HCT116 (cell line): ENCODE data around the gene KIN. TPM values are rescaled to one million over a fixed set of nuclear protein-coding genes. Genes with fewer than 3 reads are reported as not detected.

Source experiments
- ATAC-seq: fragments of 200-7000 bp; cut with Tn5 transposase; 2 replicates; pipeline ENCODE4 v1.9.1; 2020; ENCODE audit warnings: mild to moderate bottlenecking, moderate library complexity
- BruUV-seq: library from RNA; stranded (reverse); fragments of 400-500 nt; replicated peaks from 2 replicates; lab custom pipeline; 2021; lab: Mats Ljungman, UMichigan
- CTCF ChIA-PET: fragments of 300-600 bp; sonication (Branson Sonifier 250); formaldehyde crosslinking; loops from one replicate; lab custom pipeline; 2021; ENCODE audit warnings: antibody characterized with exemption; lab: Charles Lee
- POLR2A ChIA-PET: fragments of 300-600, 350-600 bp; sonication (Branson Sonifier 250); formaldehyde crosslinking; loops from one replicate; lab custom pipeline; 2021; ENCODE audit warnings: antibody characterized with exemption; lab: Charles Lee
- RAD21 ChIA-PET, 2 experiments: fragments of 300-600 bp; sonication (Branson Sonifier 250); formaldehyde crosslinking; loops; one replicate each; lab custom pipeline; 2023; ENCODE audit warnings: low total read pairs in 2 of 2; ENCODE audit not compliant: uncharacterized antibody in 2 of 2, unreplicated experiment in 2 of 2, low non-redundant PET in 1 of 2; lab: Charles Lee
- DNase-seq: peaks from one replicate; pipeline ENCODE4 v3.0.0-alpha.2; 2010; ENCODE audit warnings: low read depth, low spot score
- H2AFZ ChIP-seq: fragments of 200-600 bp; shearing (Covaris generic), sonication (generic); 2 replicates; pipeline ENCODE4 v1.6.1; 2017; ENCODE audit warnings: low read depth, mixed run types, mixed read lengths, antibody characterized with exemption, low read length; ENCODE audit not compliant: poor library complexity, severe bottlenecking
- H3K27ac ChIP-seq: 2 replicates; pipeline ENCODE4 v1.5.1; 2012; ENCODE audit warnings: low read depth, low read length
- H3K27me3 ChIP-seq: fragments of 200-600 bp; sonication (generic); 2 replicates; pipeline ENCODE4 v1.6.1; 2016; ENCODE audit warnings: mixed run types, low read length, mixed read lengths; ENCODE audit not compliant: insufficient read depth
- H3K36me3 ChIP-seq, 2 experiments: fragments of 200-500 bp in 1 of 2; fragments of 200-600 bp in 1 of 2; sonication (Bioruptor generic) in 1 of 2; sonication (generic) in 1 of 2; 2 replicates each; pipeline versions ENCODE4 v1.5.1 to v1.6.1; 2014 to 2016; ENCODE audit warnings: low read length in 2 of 2, inconsistent platforms in 1 of 2, mixed read lengths in 1 of 2, mixed run types in 1 of 2; ENCODE audit not compliant: insufficient read depth in 2 of 2, control insufficient read depth in 1 of 2
- H3K4me1 ChIP-seq, 2 experiments: fragments of 200-600 bp in 1 of 2; sonication (generic) in 1 of 2; 2 replicates each; pipeline versions ENCODE4 v1.5.1 to v1.6.1; 2012 to 2017; ENCODE audit warnings: low read length in 2 of 2, inconsistent platforms in 1 of 2, mild to moderate bottlenecking in 1 of 2, mixed read lengths in 1 of 2, mixed run types in 1 of 2, moderate library complexity in 1 of 2; ENCODE audit not compliant: insufficient read depth in 2 of 2, control insufficient read depth in 1 of 2
- H3K4me2 ChIP-seq: fragments of 200-600 bp; sonication (generic); 2 replicates; pipeline ENCODE4 v1.6.1; 2017; ENCODE audit warnings: mixed run types, low read length, mixed read lengths
- H3K4me3 ChIP-seq, 2 experiments: fragments of 200-600 bp in 1 of 2; sonication (generic) in 1 of 2; replicated peaks in 1 of 2; 2 replicates each; pipeline ENCODE4 v1.5.1; 2011 to 2016; ENCODE audit warnings: low read length in 2 of 2, control low read depth in 1 of 2, low read depth in 1 of 2, mild to moderate bottlenecking in 1 of 2, mixed read lengths in 1 of 2, mixed run types in 1 of 2
- H3K79me2 ChIP-seq: fragments of 200-600 bp; sonication (generic); 2 replicates; pipeline ENCODE4 v1.6.1; 2017; ENCODE audit warnings: mild to moderate bottlenecking, mixed run types, low read length, moderate library complexity, mixed read lengths; ENCODE audit not compliant: insufficient read depth
- H3K9ac ChIP-seq: fragments of 200-600 bp; sonication (generic); 2 replicates; pipeline ENCODE4 v1.6.1; 2016; ENCODE audit warnings: low read length, mixed read lengths
- H3K9me2 ChIP-seq: fragments of 200-600 bp; sonication (generic), shearing (Covaris generic); 2 replicates; pipeline ENCODE4 v1.6.1; 2017; ENCODE audit warnings: mixed run types, mild to moderate bottlenecking, moderate library complexity; ENCODE audit not compliant: insufficient read depth
- H3K9me3 ChIP-seq, 2 experiments: fragments of 200-500 bp in 1 of 2; fragments of 200-600 bp in 1 of 2; sonication (Bioruptor generic) in 1 of 2; sonication (generic) in 1 of 2; 2 replicates each; pipeline ENCODE4 v1.6.1; 2014 to 2017; ENCODE audit warnings: low read length in 2 of 2, mixed read lengths in 2 of 2, inconsistent platforms in 1 of 2, low read depth in 1 of 2, mild to moderate bottlenecking in 1 of 2, mixed run types in 1 of 2, moderate library complexity in 1 of 2; ENCODE audit not compliant: control insufficient read depth in 1 of 2, insufficient read depth in 1 of 2
- H4K20me1 ChIP-seq: fragments of 200-600 bp; sonication (generic), shearing (Covaris generic); 2 replicates; pipeline ENCODE4 v1.6.1; 2017; ENCODE audit warnings: mixed run types, mild to moderate bottlenecking, moderate library complexity; ENCODE audit not compliant: insufficient read depth
- CEBPB ChIP-seq: IDR thresholded peaks from 2 replicates; pipeline ENCODE4 v1.6.1; 2012; ENCODE audit warnings: low read depth
- ELF1 ChIP-seq: IDR thresholded peaks from 2 replicates; pipeline ENCODE4 v1.6.1; 2012; ENCODE audit warnings: low read depth, borderline replicate concordance
- EZH2 ChIP-seq: fragments of 200-600 bp; sonication (generic); IDR thresholded peaks from 2 replicates; pipeline ENCODE4 v1.6.1; 2017; ENCODE audit warnings: antibody characterized with exemption, mixed run types
- EZH2phosphoT487 ChIP-seq: fragments of 200-600 bp; IDR thresholded peaks from 2 replicates; pipeline ENCODE4 v1.6.1; 2018; ENCODE audit warnings: antibody characterized with exemption, borderline replicate concordance
- FOSL1 ChIP-seq: IDR thresholded peaks from 2 replicates; pipeline ENCODE4 v1.6.1; 2012; ENCODE audit warnings: low read depth
- JUND ChIP-seq: IDR thresholded peaks from 2 replicates; pipeline ENCODE4 v1.6.1; 2012
- POLR2A ChIP-seq: IDR thresholded peaks from 2 replicates; pipeline ENCODE4 v1.7.0; 2011; ENCODE audit warnings: borderline replicate concordance; ENCODE audit not compliant: insufficient read depth, insufficient read length; ENCODE audit errors: extremely low read depth
- RAD21 ChIP-seq: IDR thresholded peaks from 2 replicates; pipeline ENCODE4 v1.6.1; 2012; ENCODE audit warnings: low read depth, mild to moderate bottlenecking
- SIN3A ChIP-seq: IDR thresholded peaks from 2 replicates; pipeline ENCODE4 v1.6.1; 2012; ENCODE audit warnings: low read depth
- SP1 ChIP-seq: IDR thresholded peaks from 2 replicates; pipeline ENCODE4 v1.6.1; 2012; ENCODE audit warnings: low read depth
- SRF ChIP-seq: IDR thresholded peaks from 2 replicates; pipeline ENCODE4 v1.6.1; 2012; ENCODE audit warnings: low read depth
- ZFX ChIP-seq: fragments of 450-650 bp; IDR thresholded peaks from 2 replicates; pipeline ENCODE4 v1.6.1; 2017
- ZNF274 ChIP-seq: fragments of 200-500 bp; sonication (Bioruptor generic); IDR thresholded peaks from 2 replicates; pipeline ENCODE4 v1.6.1; 2014; ENCODE audit warnings: mild to moderate bottlenecking, low read depth, low read length, inconsistent platforms
- intact Hi-C: fragments of 100-400 bp; cut with micrococcal nuclease; formaldehyde crosslinking; loops from 2 replicates; pipeline ENCODE4 v1.10.0; 2022
- total RNA-seq: library from RNA; stranded (reverse); gene quantifications from one replicate; pipeline ENCODE4 v1.2.1, GENCODE V29; 2021; ENCODE audit not compliant: unreplicated experiment
- TF ChIP-seq, protein P1 (sequence below): IDR thresholded peaks from 2 replicates; pipeline ENCODE4 v1.6.1; 2012
- TF ChIP-seq, protein P2 (sequence below), 3 experiments: fragments of 200-600 bp in 1 of 3; sonication (generic) in 1 of 3; IDR thresholded peaks in 2 of 3; conservative IDR thresholded peaks in 1 of 3; 2 replicates each; pipeline ENCODE4 v1.5.1; 2012 to 2017; ENCODE audit warnings: low read depth in 2 of 3, low read length in 2 of 3, antibody characterized with exemption in 1 of 3, borderline replicate concordance in 1 of 3, control low read depth in 1 of 3, mild to moderate bottlenecking in 1 of 3, mixed read lengths in 1 of 3, mixed run types in 1 of 3, moderate library complexity in 1 of 3; ENCODE audit not compliant: insufficient read depth in 1 of 3
- TF ChIP-seq, protein P3 (sequence below): IDR thresholded peaks from 2 replicates; pipeline ENCODE4 v1.6.1; 2012

KIN gene
- total RNA-seq, 1 experiment from 2014 or later = 13.6 TPM

DNA sequence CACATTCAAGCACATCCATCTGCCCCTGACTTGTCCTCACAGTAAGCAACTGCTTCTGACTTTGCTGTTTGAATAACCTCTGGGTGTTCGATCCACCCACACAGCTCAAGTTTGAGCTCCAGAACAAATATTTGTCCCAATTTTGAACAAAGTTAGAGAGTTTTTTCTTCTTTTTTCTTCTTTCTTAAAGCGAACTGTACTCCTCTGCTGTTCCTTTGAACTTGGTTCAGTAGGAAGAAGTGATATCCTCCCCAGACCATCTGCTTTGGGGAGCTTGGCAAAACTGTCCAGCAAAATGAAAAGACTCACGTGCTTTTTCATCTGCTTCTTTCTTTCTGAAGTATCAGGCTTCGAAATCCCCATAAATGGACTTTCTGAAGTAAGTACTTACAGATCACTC lies 84.7 kb downstream of the KIN start, which contains the start of gene ITIH2:
Gene ITIH2 (plus strand): TSS at position 177 of the 400 bp plus-strand sequence. CDS start 119 bp downstream, at position 296.
- Histone ChIP-seq H3K27ac (no peak within 1 kb of the TSS), H3K27me3 (peaks cover 48% of the 10 kb centered on the region), H2AFZ (no peak within 1 kb of the TSS), H3K79me2 (no peaks in the 10 kb centered on the region), H3K4me3 (no peak within 1 kb of the TSS), H3K4me2 (no peak within 1 kb of the TSS), H3K9me3 (no peaks in the 10 kb centered on the region), H3K36me3 (no peaks in the 10 kb centered on the region), H3K9ac (no peak within 1 kb of the TSS), H3K4me1 (no peaks in the 10 kb centered on the region), H4K20me1 (no peaks in the 10 kb centered on the region), H3K9me2 (no peaks in the 10 kb centered on the region)
- intact Hi-C loops = no loop called here
- BruUV-seq = no TSS peak
- TF ChIP-seq, protein P1, sequence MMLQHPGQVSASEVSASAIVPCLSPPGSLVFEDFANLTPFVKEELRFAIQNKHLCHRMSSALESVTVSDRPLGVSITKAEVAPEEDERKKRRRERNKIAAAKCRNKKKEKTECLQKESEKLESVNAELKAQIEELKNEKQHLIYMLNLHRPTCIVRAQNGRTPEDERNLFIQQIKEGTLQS = no peak
- TF ChIP-seq SIN3A (no peak), SP1 (no peak), SRF (no peak), ZFX (no peak), FOSL1 (no peak)
- TF ChIP-seq, protein P2, sequence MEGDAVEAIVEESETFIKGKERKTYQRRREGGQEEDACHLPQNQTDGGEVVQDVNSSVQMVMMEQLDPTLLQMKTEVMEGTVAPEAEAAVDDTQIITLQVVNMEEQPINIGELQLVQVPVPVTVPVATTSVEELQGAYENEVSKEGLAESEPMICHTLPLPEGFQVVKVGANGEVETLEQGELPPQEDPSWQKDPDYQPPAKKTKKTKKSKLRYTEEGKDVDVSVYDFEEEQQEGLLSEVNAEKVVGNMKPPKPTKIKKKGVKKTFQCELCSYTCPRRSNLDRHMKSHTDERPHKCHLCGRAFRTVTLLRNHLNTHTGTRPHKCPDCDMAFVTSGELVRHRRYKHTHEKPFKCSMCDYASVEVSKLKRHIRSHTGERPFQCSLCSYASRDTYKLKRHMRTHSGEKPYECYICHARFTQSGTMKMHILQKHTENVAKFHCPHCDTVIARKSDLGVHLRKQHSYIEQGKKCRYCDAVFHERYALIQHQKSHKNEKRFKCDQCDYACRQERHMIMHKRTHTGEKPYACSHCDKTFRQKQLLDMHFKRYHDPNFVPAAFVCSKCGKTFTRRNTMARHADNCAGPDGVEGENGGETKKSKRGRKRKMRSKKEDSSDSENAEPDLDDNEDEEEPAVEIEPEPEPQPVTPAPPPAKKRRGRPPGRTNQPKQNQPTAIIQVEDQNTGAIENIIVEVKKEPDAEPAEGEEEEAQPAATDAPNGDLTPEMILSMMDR (IDR thresholded peaks at IDR 0.05 in 2 of 3, conservative IDR thresholded peaks at IDR 0.05 in 1 of 3; ENCODE audit: borderline replicate concordance in 1 of 3, insufficient read depth in 1 of 3, low read depth in 2 of 3, low read length in 2 of 3) = no peak
- no peak for ATAC-seq
- ChIA-PET CTCF (interaction anchor here (1.9 kb wide), 1 partner anchor 178 kb away, joined by 5 read pairs; no protein-coding TSS in a partner anchor), POLR2A (no interaction called here), RAD21 (no interaction called here)
- no peak for DNase-seq

DNA sequence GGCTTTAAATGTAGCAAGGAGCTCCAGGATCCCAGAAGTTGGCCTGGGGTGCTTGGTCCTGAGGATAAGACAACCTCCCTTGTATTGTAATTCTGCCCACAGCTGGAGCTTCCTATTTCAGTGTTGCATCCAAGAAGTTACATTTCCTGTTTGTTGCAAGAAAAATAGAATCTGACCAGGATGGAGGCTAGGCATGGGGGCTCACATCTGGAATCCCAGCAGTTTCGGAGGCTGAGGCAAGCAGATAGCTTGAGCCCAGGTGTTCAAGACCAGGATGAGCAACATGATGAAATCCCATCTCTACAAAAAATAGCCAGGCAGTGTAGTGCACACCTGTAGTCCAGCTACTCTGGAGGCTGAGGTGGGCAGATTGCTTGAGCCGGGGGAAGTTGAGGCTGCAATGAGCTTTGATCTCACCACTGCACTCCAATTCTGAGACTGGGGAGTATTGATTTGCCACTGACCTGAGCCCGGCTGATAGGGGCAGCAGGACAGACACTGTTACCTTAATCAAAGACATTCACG lies 85.4 kb downstream of the KIN start:
- Histone ChIP-seq H3K4me2 (no peak overlapping the region), H3K9me2 (no peaks in the 10 kb centered on the region), H4K20me1 (no peaks in the 10 kb centered on the region), H3K27me3 (peaks cover 43% of the 10 kb centered on the region), H3K27ac (no peak overlapping the region), H3K79me2 (no peaks in the 10 kb centered on the region), H3K36me3 (no peaks in the 10 kb centered on the region), H2AFZ (no peak overlapping the region), H3K9ac (no peak overlapping the region), H3K9me3 (no peaks in the 10 kb centered on the region), H3K4me1 (no peaks in the 10 kb centered on the region), H3K4me3 (no peak overlapping the region)
- ChIA-PET CTCF (interaction anchor here (1.8 kb wide), 1 partner anchor 16 kb away, joined by 7 read pairs; no protein-coding TSS in a partner anchor), POLR2A (no interaction called here), RAD21 (no interaction called here)
- no peak for ATAC-seq
- DNase-seq = no peak
- intact Hi-C loops = no loop called here
- BruUV-seq = no TSS peak
- TF ChIP-seq EZH2 (no peak), RAD21 (no peak), CEBPB (no peak), ZNF274 (no peak), JUND (no peak), POLR2A (no peak), ELF1 (no peak), FOSL1 (no peak), EZH2phosphoT487 (no peak), SRF (no peak)
- TF ChIP-seq, protein P3, sequence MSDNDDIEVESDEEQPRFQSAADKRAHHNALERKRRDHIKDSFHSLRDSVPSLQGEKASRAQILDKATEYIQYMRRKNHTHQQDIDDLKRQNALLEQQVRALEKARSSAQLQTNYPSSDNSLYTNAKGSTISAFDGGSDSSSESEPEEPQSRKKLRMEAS = no peak
- TF ChIP-seq, protein P2 (IDR thresholded peaks at IDR 0.05 in 2 of 3, conservative IDR thresholded peaks at IDR 0.05 in 1 of 3; ENCODE audit: borderline replicate concordance in 1 of 3, insufficient read depth in 1 of 3, low read depth in 2 of 3, low read length in 2 of 3) = no peak
